Measurements from ENCODE around the gene HSPA4.

GRCh38 chr5:133015466-133015865 is 36.3 kb upstream of the HSPA4 start:
- no peak for TF ChIP-seq EZH2 (IDR thresholded peaks at IDR 0.05; ENCODE audit: insufficient read depth, poor library complexity, severe bottlenecking)
- no peak for TF ChIP-seq EZH2phosphoT487 (IDR thresholded peaks at IDR 0.05; ENCODE audit: insufficient read depth, low read depth)
